LNCaP clone FGC (cell line): Measurements from ENCODE around the gene BPIFB6.

Source experiments
- DNase-seq: peaks from one replicate; pipeline ENCODE4 v3.0.0-alpha.2; 2011; ENCODE audit warnings: low read depth
- H3K4me3 ChIP-seq: 2 replicates; pipeline ENCODE4 v1.5.1; 2011; ENCODE audit warnings: mild to moderate bottlenecking, low read depth, low read length, control low read depth
- CTCF ChIP-seq: IDR thresholded peaks from 2 replicates; pipeline ENCODE4 v1.5.1; 2012; ENCODE audit warnings: mild to moderate bottlenecking; ENCODE audit not compliant: control insufficient read depth, insufficient read depth; ENCODE audit errors: extremely low read depth

The BPIFB6 gene

GRCh38 chr20:33081411-33082154 is 50.1 kb downstream of the BPIFB6 start:
- DNase-seq, result no peak
- TF ChIP-seq CTCF, result no peak
- no peak overlapping the region for H3K4me3 ChIP-seq

GRCh38 chr20:33082546-33082945 is 51.1 kb downstream of the BPIFB6 start:
- DNase-seq, result no peak
- TF ChIP-seq CTCF, result no peak
- H3K4me3 ChIP-seq, result no peak overlapping the region

GRCh38 chr20:33083544-33084340 is 52.3 kb downstream of the BPIFB6 start:
- no peak for TF ChIP-seq CTCF
- no peak overlapping the region for H3K4me3 ChIP-seq
- no peak for DNase-seq

- TF ChIP-seq CTCF, result no peak
- H3K4me3 ChIP-seq, result no peak overlapping the region
- no peak for DNase-seq
These were observed 53.3 kb downstream of the BPIFB6 start for GRCh38 chr20:33084722-33085121.

- DNase-seq, result no peak
- no peak for TF ChIP-seq CTCF
- H3K4me3 ChIP-seq, result no peak overlapping the region
These were observed 54.7 kb downstream of the BPIFB6 start for GRCh38 chr20:33086052-33086722.

- DNase-seq, result no peak
- no peak overlapping the region for H3K4me3 ChIP-seq
- TF ChIP-seq CTCF, result no peak
These were observed 59.7 kb downstream of the BPIFB6 start for GRCh38 chr20:33091147-33091546.
